Lower lobe of right lung (tissue), 2 donors: ENCODE results near the gene MUC20. TPM values are rescaled to one million over a fixed set of nuclear protein-coding genes. Genes with fewer than 3 reads are reported as not detected.

Source experiments
- ATAC-seq, 2 donors: fragments of 200-7000 bp; cut with Tn5 transposase; one replicate each; pipeline ENCODE4 v1.9.1; 2020 to 2022; ENCODE audit warnings: mild to moderate bottlenecking in 2 of 2, moderate library complexity in 2 of 2
- DNase-seq: peaks from one replicate; pipeline ENCODE4 v3.0.0-alpha.2; 2020
- H3K27ac ChIP-seq: fragments of 200-600 bp; one replicate; pipeline ENCODE4 v1.8.0; 2022
- H3K27me3 ChIP-seq: fragments of 200-600 bp; one replicate; pipeline ENCODE4 v1.8.0; 2022; ENCODE audit warnings: low read depth
- H3K36me3 ChIP-seq: fragments of 200-600 bp; one replicate; pipeline ENCODE4 v1.8.0; 2022; ENCODE audit warnings: mild to moderate bottlenecking
- H3K4me1 ChIP-seq: fragments of 200-600 bp; one replicate; pipeline ENCODE4 v1.8.0; 2022
- H3K4me3 ChIP-seq: fragments of 200-600 bp; one replicate; pipeline ENCODE4 v1.8.0; 2022; ENCODE audit warnings: mild to moderate bottlenecking
- H3K9me3 ChIP-seq: fragments of 200-600 bp; one replicate; pipeline ENCODE4 v1.8.0; 2022
- CTCF ChIP-seq: fragments of 200-600 bp; IDR thresholded peaks from one replicate; pipeline ENCODE4 v1.8.0; 2022; ENCODE audit warnings: antibody characterized with exemption, mild to moderate bottlenecking
- intact Hi-C: fragments of 100-400 bp; cut with DNase I; formaldehyde crosslinking; loops from one replicate; pipeline ENCODE4 v1.11.0; 2022
- total RNA-seq: library from RNA; stranded (reverse); fragmentation: NEBNext Ultra II Directional; extraction: Animal tissue kit (Norgen Biotek cat#: 25700); gene quantifications from one replicate; pipeline ENCODE4 v1.2.1, GENCODE V29; 2021
- donor health status: DM: no; HTN: yes; CAD: no; lungs with severe emphysema.

The MUC20 gene
- total RNA-seq, 1 donor from 2014 or later = 14.3 TPM

DNA sequence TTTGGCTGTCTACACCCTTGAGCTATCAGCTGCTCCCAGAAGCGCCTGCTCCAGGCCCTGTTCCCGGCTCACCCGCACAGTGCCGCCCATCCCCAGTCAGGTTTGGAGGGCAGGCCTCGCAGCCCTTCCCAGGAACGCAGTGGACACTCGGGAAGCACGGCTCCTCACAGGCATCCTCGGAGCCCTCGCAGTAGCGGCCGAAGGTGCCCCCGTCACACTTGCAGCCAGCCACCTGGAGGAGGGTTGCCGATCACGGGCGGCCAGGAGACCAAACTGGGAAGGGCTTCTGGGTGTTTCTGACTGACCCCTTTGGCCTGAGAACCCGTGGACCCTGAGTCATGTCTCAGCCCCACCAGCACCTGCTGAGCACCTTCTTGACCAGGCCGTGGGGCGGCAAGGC lies 33.4 kb downstream of the MUC20 start:
- Histone ChIP-seq H3K27me3 (peaks cover 21% of the 10 kb centered on the region), H3K9me3 (no peaks in the 10 kb centered on the region), H3K4me1 (peaks cover 8% of the 10 kb centered on the region), H3K4me3 (no peak overlapping the region), H3K27ac (no peak overlapping the region), H3K36me3 (no peaks in the 10 kb centered on the region)
- DNase-seq (peak; percentile 46), ATAC-seq (no peak)
- no peak for TF ChIP-seq CTCF
- intact Hi-C loops = no loop called here

- Histone ChIP-seq H3K9me3 (no peaks in the 10 kb centered on the region), H3K4me1 (peaks cover 8% of the 10 kb centered on the region), H3K27ac (no peak overlapping the region), H3K36me3 (no peaks in the 10 kb centered on the region), H3K4me3 (no peak overlapping the region), H3K27me3 (peaks cover 25% of the 10 kb centered on the region)
- intact Hi-C loops = no loop called here
- TF ChIP-seq CTCF = no peak
- no peak for ATAC-seq
- DNase-seq = no peak
Measured at GRCh38 chr3:195754906-195755305, 34.1 kb downstream of the MUC20 start.

DNA sequence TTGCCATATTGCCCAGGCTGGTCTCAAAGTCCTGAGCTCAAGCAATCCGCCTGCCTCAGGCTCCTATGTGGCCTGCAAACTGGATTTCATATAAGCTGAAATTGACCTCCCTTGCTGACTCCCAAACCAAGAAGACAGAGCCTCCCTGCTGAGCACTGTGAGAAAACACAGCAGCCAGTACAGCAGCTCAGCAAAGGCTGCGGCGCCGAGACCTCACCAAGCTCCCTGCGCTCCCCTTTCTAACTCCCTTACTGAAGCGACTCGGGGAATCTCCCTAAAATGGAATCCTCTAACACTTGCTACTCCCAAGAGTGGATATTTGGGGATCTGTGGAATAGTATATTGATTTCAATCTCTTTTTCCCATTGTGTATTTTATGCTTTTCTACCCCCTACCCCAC lies 34.6 kb downstream of the MUC20 start:
- ATAC-seq (no peak), DNase-seq (no peak)
- intact Hi-C loops = no loop called here
- Histone ChIP-seq H3K4me1 (peaks cover 8% of the 10 kb centered on the region), H3K27me3 (peaks cover 25% of the 10 kb centered on the region), H3K9me3 (no peaks in the 10 kb centered on the region), H3K27ac (no peak overlapping the region), H3K36me3 (no peaks in the 10 kb centered on the region), H3K4me3 (no peak overlapping the region)
- no peak for TF ChIP-seq CTCF

- Histone ChIP-seq H3K27ac (no peak overlapping the region), H3K4me1 (peaks cover 8% of the 10 kb centered on the region), H3K4me3 (no peak overlapping the region), H3K9me3 (no peaks in the 10 kb centered on the region), H3K27me3 (peaks cover 32% of the 10 kb centered on the region), H3K36me3 (no peaks in the 10 kb centered on the region)
- intact Hi-C loops = no loop called here
- no peak for TF ChIP-seq CTCF
- DNase-seq (no peak), ATAC-seq (no peak)
Measured at GRCh38 chr3:195755791-195756676, 35.3 kb downstream of the MUC20 start.

GRCh38 chr3:195757438-195757770 lies 36.6 kb downstream of the MUC20 start:
- Histone ChIP-seq H3K4me3 (no peak overlapping the region), H3K36me3 (no peaks in the 10 kb centered on the region), H3K27me3 (peaks cover 44% of the 10 kb centered on the region), H3K27ac (no peak overlapping the region), H3K4me1 (peaks cover 8% of the 10 kb centered on the region), H3K9me3 (no peaks in the 10 kb centered on the region)
- ATAC-seq = no peak
- no peak for TF ChIP-seq CTCF
- no peak for DNase-seq
- intact Hi-C loops = no loop called here
